Peyer's patch (tissue), 4 donors: ENCODE results near the gene BRSK1. TPM values are rescaled to one million over a fixed set of nuclear protein-coding genes. Genes with fewer than 3 reads are reported as not detected.

Experiments used
- DNase-seq, 3 donors: peaks; one replicate each; pipeline ENCODE4 v3.0.0-alpha.2; 2017 to 2019
- H3K27ac ChIP-seq, 4 donors: fragments of 200-600 bp; sonication (generic); one replicate each; pipeline ENCODE4 v1.5.1; 2016 to 2019
- H3K27me3 ChIP-seq, 2 donors: fragments of 200-600 bp; sonication (generic); one replicate each; pipeline ENCODE4 v1.5.1; 2019
- H3K36me3 ChIP-seq, 3 donors: fragments of 200-600 bp; sonication (generic); one replicate each; pipeline ENCODE4 v1.5.1; 2016 to 2019
- H3K4me1 ChIP-seq, 4 donors: fragments of 200-600 bp; sonication (generic); one replicate each; pipeline ENCODE4 v1.5.1; 2016 to 2019
- H3K4me3 ChIP-seq, 4 donors: fragments of 200-600 bp; sonication (generic); 1 replicate in 3 of 4; 2 replicates in 1 of 4; pipeline ENCODE4 v1.5.1; 2016 to 2019; ENCODE audit warnings: mild to moderate bottlenecking in 1 of 4
- H3K9me3 ChIP-seq, 4 donors: fragments of 200-600 bp; sonication (generic); one replicate each; pipeline ENCODE4 v1.5.1; 2016 to 2019; ENCODE audit warnings: mild to moderate bottlenecking in 1 of 4
- CTCF ChIP-seq, 6 experiments: fragments of 450-650 bp in 4 of 6; fragments of 200-600 bp in 2 of 6; sonication (generic) in 1 of 6; IDR thresholded peaks; one replicate each; pipeline ENCODE4 v1.5.1; 2017 to 2019; ENCODE audit warnings: antibody characterized with exemption in 6 of 6, mild to moderate bottlenecking in 3 of 6, moderate library complexity in 1 of 6
- POLR2A ChIP-seq, 2 donors: fragments of 450-650 bp; IDR thresholded peaks; one replicate each; pipeline ENCODE4 v1.5.1; 2017; ENCODE audit warnings: antibody characterized with exemption in 2 of 2, mild to moderate bottlenecking in 2 of 2, moderate library complexity in 2 of 2
- total RNA-seq, 4 donors: library from RNA; depleted of rRNA; stranded (reverse); fragments of >200 nt; gene quantifications; one replicate each; pipeline ENCODE4 v1.1.0, GENCODE V29; 2016

The BRSK1 gene
- total RNA-seq, 4 donors from 2014 or later, result 0.35 to 6.6 (median 3.0) TPM

- Histone ChIP-seq H3K36me3 (peaks cover 0 to 39% (median 0%) of the 10 kb centered on the region in 3 donors), H3K4me3 (no peak overlapping the region), H3K27ac (no peak overlapping the region), H3K9me3 (no peaks in the 10 kb centered on the region), H3K27me3 (no peaks in the 10 kb centered on the region), H3K4me1 (no peaks in the 10 kb centered on the region)
- TF ChIP-seq POLR2A (IDR thresholded peaks at IDR 0.05), result no peak
- TF ChIP-seq CTCF (IDR thresholded peaks at IDR 0.05), result no peak
- no peak for DNase-seq
Measured at GRCh38 chr19:55270172-55270942, 13.4 kb upstream of the BRSK1 start.

GRCh38 chr19:55272142-55272541, 11.7 kb upstream of the BRSK1 start:
- Histone ChIP-seq H3K4me1 (peaks cover 0 to 13% (median 7%) of the 10 kb centered on the region in 4 donors), H3K4me3 (no peak overlapping the region), H3K36me3 (peaks cover 0 to 36% (median 0%) of the 10 kb centered on the region in 3 donors), H3K27me3 (no peaks in the 10 kb centered on the region), H3K9me3 (no peaks in the 10 kb centered on the region), H3K27ac (no peak overlapping the region)
- no peak for DNase-seq
- TF ChIP-seq CTCF (IDR thresholded peaks at IDR 0.05), result no peak

GRCh38 chr19:55273978-55274707, 9.7 kb upstream of the BRSK1 start:
- H3K36me3 ChIP-seq, result peaks cover 0 to 33% (median 0%) of the 10 kb centered on the region in 3 donors
- H3K4me3 ChIP-seq, result no peak overlapping the region
- DNase-seq, result no peak
- no peaks in the 10 kb centered on the region for H3K27me3 ChIP-seq
- no peak for TF ChIP-seq POLR2A (IDR thresholded peaks at IDR 0.05)
- TF ChIP-seq CTCF (IDR thresholded peaks at IDR 0.05), result no peak
- no peak overlapping the region for H3K27ac ChIP-seq
- H3K4me1 ChIP-seq, result peaks cover 1 to 23% (median 12%) of the 10 kb centered on the region in 4 donors
- no peaks in the 10 kb centered on the region for H3K9me3 ChIP-seq

- H3K27ac ChIP-seq, result peak overlapping the region; percentile 36 to 68 (median 60)
- no peaks in the 10 kb centered on the region for H3K27me3 ChIP-seq
- no peak for TF ChIP-seq POLR2A (IDR thresholded peaks at IDR 0.05)
- TF ChIP-seq CTCF (IDR thresholded peaks at IDR 0.05), result no peak
- H3K36me3 ChIP-seq, result peaks cover 0 to 32% (median 0%) of the 10 kb centered on the region in 3 donors
- peaks cover 4 to 32% (median 21%) of the 10 kb centered on the region in 4 donors for H3K4me1 ChIP-seq
- DNase-seq, result peak in 2 of 3 donors; percentile 54 to 61
- H3K9me3 ChIP-seq, result no peaks in the 10 kb centered on the region
- H3K4me3 ChIP-seq, result no peak overlapping the region
Measured at GRCh38 chr19:55275851-55276719, 7.7 kb upstream of the BRSK1 start.

GRCh38 chr19:55276720-55277430, 6.9 kb upstream of the BRSK1 start:
- Histone ChIP-seq H3K9me3 (no peaks in the 10 kb centered on the region), H3K36me3 (peaks cover 0 to 26% (median 0%) of the 10 kb centered on the region in 3 donors), H3K27me3 (no peaks in the 10 kb centered on the region), H3K27ac (peak overlapping the region; percentile 36 to 68 (median 60)), H3K4me1 (peaks cover 4 to 32% (median 21%) of the 10 kb centered on the region in 4 donors), H3K4me3 (no peak overlapping the region)
- no peak for DNase-seq
- TF ChIP-seq POLR2A (IDR thresholded peaks at IDR 0.05), result no peak
- TF ChIP-seq CTCF (IDR thresholded peaks at IDR 0.05), result no peak
